Endothelial cell (in vitro differentiated cells): Measurements from ENCODE around the gene XCL1. TPM values are rescaled to one million over a fixed set of nuclear protein-coding genes. Genes with fewer than 3 reads are reported as not detected.
"Not testable (repeated sequence)": the region's sequence is repeated elsewhere in the genome, so short reads cannot be mapped to it uniquely, and the experiment has no call there.

ENCODE experiments used
- DNase-seq: peaks from one replicate; pipeline ENCODE4 v3.0.0; 2021; ENCODE audit warnings: low spot score
- H3K27ac Mint-ChIP-seq: one replicate; pipeline ENCODE4 v1.8.0; 2021; ENCODE audit warnings: mixed read lengths, inconsistent platforms; ENCODE audit not compliant: unreplicated experiment
- H3K27me3 Mint-ChIP-seq: one replicate; pipeline ENCODE4 v1.8.0; 2021; ENCODE audit warnings: mild to moderate bottlenecking, moderate library complexity, mixed read lengths, inconsistent platforms; ENCODE audit not compliant: unreplicated experiment
- H3K36me3 Mint-ChIP-seq: one replicate; pipeline ENCODE4 v1.8.0; 2021; ENCODE audit warnings: mild to moderate bottlenecking, low read depth, mixed read lengths, inconsistent platforms; ENCODE audit not compliant: unreplicated experiment
- H3K4me1 Mint-ChIP-seq: one replicate; pipeline ENCODE4 v1.8.0; 2021; ENCODE audit warnings: mild to moderate bottlenecking, mixed read lengths, inconsistent platforms; ENCODE audit not compliant: unreplicated experiment
- H3K4me3 Mint-ChIP-seq: one replicate; pipeline ENCODE4 v1.8.0; 2021; ENCODE audit warnings: mild to moderate bottlenecking, mixed read lengths, inconsistent platforms; ENCODE audit not compliant: unreplicated experiment
- H3K9me3 Mint-ChIP-seq: one replicate; pipeline ENCODE4 v1.8.0; 2021; ENCODE audit warnings: mixed read lengths, inconsistent platforms; ENCODE audit not compliant: unreplicated experiment
- total RNA-seq: library from RNA; stranded (reverse); fragmentation: NEBNext Ultra II Directional; extraction: Animal tissue kit (Norgen Biotek cat#: 25700); gene quantifications from one replicate; pipeline ENCODE4 v1.2.1, GENCODE V29; 2021; ENCODE audit not compliant: unreplicated experiment
- TF ChIP-seq, protein P1 (sequence below): fragments of 200-600 bp; sonication (generic); IDR thresholded peaks from one replicate; pipeline ENCODE4 v1.5.0; 2021; ENCODE audit warnings: antibody characterized with exemption; ENCODE audit not compliant: unreplicated experiment

The XCL1 gene
- total RNA-seq, 1 donor from 2014 or later, result not detected

DNA sequence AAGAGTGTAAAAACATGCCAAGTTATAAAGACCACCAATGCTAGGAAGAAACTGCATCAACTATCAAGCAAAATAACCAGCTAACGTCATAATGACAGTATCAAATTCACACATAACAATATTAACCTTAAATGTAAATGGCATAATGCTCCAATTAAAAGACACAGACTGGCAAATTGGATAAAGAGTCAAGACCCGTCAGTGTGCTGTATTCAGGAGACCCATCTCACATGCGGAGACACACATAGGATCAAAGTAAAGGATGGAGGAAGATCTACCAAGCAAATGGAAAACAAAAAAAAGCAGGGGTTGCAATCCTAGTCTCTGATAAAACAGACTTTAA, 29.9 kb upstream of the XCL1 start:
- H3K9me3 Mint-ChIP-seq, H3K4me3 Mint-ChIP-seq, H3K4me1 Mint-ChIP-seq, DNase-seq, H3K36me3 Mint-ChIP-seq, H3K27ac Mint-ChIP-seq, H3K27me3 Mint-ChIP-seq: not testable (repeated sequence)

GRCh38 chr1:168550971-168551370, 25.4 kb upstream of the XCL1 start:
- no peaks in the 10 kb centered on the region for H3K9me3 Mint-ChIP-seq
- TF ChIP-seq, protein P1, sequence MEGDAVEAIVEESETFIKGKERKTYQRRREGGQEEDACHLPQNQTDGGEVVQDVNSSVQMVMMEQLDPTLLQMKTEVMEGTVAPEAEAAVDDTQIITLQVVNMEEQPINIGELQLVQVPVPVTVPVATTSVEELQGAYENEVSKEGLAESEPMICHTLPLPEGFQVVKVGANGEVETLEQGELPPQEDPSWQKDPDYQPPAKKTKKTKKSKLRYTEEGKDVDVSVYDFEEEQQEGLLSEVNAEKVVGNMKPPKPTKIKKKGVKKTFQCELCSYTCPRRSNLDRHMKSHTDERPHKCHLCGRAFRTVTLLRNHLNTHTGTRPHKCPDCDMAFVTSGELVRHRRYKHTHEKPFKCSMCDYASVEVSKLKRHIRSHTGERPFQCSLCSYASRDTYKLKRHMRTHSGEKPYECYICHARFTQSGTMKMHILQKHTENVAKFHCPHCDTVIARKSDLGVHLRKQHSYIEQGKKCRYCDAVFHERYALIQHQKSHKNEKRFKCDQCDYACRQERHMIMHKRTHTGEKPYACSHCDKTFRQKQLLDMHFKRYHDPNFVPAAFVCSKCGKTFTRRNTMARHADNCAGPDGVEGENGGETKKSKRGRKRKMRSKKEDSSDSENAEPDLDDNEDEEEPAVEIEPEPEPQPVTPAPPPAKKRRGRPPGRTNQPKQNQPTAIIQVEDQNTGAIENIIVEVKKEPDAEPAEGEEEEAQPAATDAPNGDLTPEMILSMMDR, result no peak
- H3K4me3 Mint-ChIP-seq, result no peak overlapping the region
- no peaks in the 10 kb centered on the region for H3K36me3 Mint-ChIP-seq
- H3K4me1 Mint-ChIP-seq, result peaks cover 5% of the 10 kb centered on the region
- H3K27ac Mint-ChIP-seq, result no peak overlapping the region
- no peak for DNase-seq
- H3K27me3 Mint-ChIP-seq, result no peaks in the 10 kb centered on the region

DNA sequence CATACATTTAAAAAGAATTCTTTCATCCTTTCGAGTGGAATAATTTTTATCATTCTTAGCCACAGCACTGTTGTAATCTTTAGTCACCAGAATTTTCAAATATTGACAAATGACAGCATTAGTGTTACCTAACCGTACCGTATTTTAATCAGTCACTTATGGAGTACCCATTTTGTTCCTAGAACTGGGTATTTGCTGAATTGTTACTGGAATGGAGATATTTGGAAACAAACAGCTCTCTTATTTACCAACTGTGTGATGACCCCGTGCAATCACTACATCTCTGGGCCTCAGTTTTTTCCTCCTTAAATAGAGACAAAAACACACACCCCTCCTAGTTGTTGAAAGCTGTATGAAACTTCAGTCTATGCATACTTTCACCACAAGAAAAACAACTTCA, 24.7 kb upstream of the XCL1 start:
- Mint-ChIP-seq H3K9me3 (no peaks in the 10 kb centered on the region), H3K36me3 (no peaks in the 10 kb centered on the region), H3K4me3 (no peak overlapping the region), H3K27ac (no peak overlapping the region), H3K4me1 (peaks cover 7% of the 10 kb centered on the region), H3K27me3 (no peaks in the 10 kb centered on the region)
- TF ChIP-seq, protein P1, result no peak
- no peak for DNase-seq

GRCh38 chr1:168552961-168553360, 23.4 kb upstream of the XCL1 start:
- TF ChIP-seq, protein P1, result no peak
- no peaks in the 10 kb centered on the region for H3K27me3 Mint-ChIP-seq
- no peak overlapping the region for H3K4me3 Mint-ChIP-seq
- H3K36me3 Mint-ChIP-seq, result no peaks in the 10 kb centered on the region
- H3K9me3 Mint-ChIP-seq, result no peaks in the 10 kb centered on the region
- peaks cover 7% of the 10 kb centered on the region for H3K4me1 Mint-ChIP-seq
- H3K27ac Mint-ChIP-seq, result no peak overlapping the region
- DNase-seq, result no peak

DNA sequence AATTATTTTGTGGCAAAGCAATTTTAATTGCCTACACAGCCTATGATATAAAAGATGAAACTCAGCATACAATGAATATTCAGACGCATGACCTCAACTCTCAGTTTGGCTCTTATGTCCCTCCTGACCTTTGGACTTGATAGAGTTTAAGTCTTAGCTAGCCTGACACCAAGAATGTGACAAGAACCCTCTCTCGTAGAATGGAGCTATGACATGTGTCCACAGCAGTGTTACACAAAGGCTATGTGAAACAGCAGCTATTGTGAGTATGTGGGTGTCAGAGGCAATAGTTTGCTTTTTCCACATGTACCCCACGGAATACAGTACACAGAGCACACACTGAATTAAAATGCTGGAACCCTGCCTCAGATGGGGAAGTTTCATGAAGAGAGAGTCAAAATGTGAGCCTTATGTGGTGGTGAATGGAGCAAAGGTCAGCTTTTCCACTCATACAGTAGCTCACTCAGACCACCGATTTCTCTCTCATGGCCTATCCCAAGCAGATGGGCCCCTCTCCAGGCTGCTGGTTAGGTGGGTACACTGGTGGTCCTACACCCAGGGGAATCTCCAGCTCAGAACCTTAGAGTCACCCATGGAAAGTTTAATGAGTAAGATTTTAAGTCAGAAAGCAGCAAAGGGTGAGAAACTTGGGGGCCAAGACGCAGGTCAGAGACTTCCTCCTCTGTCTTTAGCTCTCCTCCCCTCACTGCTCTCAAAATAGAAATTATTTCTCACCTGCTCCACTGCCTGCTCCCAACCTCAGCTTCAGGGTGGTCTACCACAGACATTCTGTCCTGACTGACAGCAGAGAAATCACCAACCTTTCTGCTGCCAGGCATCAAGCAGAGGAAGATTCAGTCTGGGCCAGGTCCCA, 22.5 kb upstream of the XCL1 start:
- H3K27ac Mint-ChIP-seq, result no peak overlapping the region
- no peak overlapping the region for H3K4me3 Mint-ChIP-seq
- no peak for DNase-seq
- H3K4me1 Mint-ChIP-seq, result peaks cover 7% of the 10 kb centered on the region
- no peaks in the 10 kb centered on the region for H3K36me3 Mint-ChIP-seq
- TF ChIP-seq, protein P1, result no peak
- H3K9me3 Mint-ChIP-seq, result no peaks in the 10 kb centered on the region
- H3K27me3 Mint-ChIP-seq, result no peaks in the 10 kb centered on the region
